Measurements from ENCODE around the gene NDUFV1. TPM values are rescaled to one million over a fixed set of nuclear protein-coding genes. Genes with fewer than 3 reads are reported as not detected.
"Not testable (repeated sequence)": the region's sequence is repeated elsewhere in the genome, so short reads cannot be mapped to it uniquely, and the experiment has no call there.

NDUFV1 gene
- total and polyA plus RNA-seq, 4 donors, result 83.6 to 172 (median 163) TPM

DNA sequence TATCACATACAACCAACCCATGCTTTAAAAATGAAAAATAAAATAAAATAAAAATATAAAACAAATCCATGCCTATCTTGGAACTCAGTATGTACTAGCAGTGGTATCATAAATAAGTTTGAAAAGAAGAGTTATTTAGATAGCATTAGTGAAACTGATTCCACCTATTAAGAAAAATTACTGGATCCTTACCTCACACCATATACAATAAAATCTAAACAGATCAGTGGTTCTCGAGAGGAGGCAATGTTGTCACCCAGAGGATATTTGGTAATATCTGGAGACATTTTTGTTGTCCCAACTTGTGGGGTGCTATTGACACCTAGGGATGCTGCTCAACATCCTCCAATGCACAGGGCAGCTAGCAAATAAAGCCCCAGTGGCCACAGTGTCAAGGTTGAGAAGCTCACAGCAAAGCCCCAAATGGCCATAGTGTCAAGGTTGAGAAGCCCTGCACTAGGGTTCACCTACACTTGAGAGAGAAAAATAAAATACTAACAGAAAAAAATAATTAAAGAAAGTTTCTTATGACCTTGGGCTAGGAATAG, 9.9 kb upstream of the NDUFV1 start:
- H3K36me3 ChIP-seq (ENCODE audit: control insufficient read depth in 4 of 4, insufficient read depth in 3 of 4, low read depth in 1 of 4, low read length in 3 of 4), result no peaks in the 10 kb centered on the region
- H3K9ac ChIP-seq (ENCODE audit: low read depth in 1 of 2, low read length in 2 of 2), result no peak overlapping the region
- H3K4me3 ChIP-seq (ENCODE audit: low read depth in 1 of 3, low read length in 3 of 3), result no peak overlapping the region
- TF ChIP-seq JUND (IDR thresholded peaks at IDR 0.05), result no peak
- TF ChIP-seq GABPA (IDR thresholded peaks at IDR 0.05 in 1 of 2, conservative IDR thresholded peaks at IDR 0.05 in 1 of 2), result no peak
- TF ChIP-seq HNF4A (conservative IDR thresholded peaks at IDR 0.05), result no peak
- no peak for TF ChIP-seq NR2F2 (IDR thresholded peaks at IDR 0.05)
- TF ChIP-seq, protein P1, sequence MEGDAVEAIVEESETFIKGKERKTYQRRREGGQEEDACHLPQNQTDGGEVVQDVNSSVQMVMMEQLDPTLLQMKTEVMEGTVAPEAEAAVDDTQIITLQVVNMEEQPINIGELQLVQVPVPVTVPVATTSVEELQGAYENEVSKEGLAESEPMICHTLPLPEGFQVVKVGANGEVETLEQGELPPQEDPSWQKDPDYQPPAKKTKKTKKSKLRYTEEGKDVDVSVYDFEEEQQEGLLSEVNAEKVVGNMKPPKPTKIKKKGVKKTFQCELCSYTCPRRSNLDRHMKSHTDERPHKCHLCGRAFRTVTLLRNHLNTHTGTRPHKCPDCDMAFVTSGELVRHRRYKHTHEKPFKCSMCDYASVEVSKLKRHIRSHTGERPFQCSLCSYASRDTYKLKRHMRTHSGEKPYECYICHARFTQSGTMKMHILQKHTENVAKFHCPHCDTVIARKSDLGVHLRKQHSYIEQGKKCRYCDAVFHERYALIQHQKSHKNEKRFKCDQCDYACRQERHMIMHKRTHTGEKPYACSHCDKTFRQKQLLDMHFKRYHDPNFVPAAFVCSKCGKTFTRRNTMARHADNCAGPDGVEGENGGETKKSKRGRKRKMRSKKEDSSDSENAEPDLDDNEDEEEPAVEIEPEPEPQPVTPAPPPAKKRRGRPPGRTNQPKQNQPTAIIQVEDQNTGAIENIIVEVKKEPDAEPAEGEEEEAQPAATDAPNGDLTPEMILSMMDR (IDR thresholded peaks at IDR 0.05; ENCODE audit: low read depth, low read length, missing input control), result no peak
- TF ChIP-seq EGR1 (IDR thresholded peaks at IDR 0.05; ENCODE audit: low read depth in 2 of 2), result no peak
- TF ChIP-seq RXRA (IDR thresholded peaks at IDR 0.05), result no peak
- no peak for TF ChIP-seq FOXA2 (IDR thresholded peaks at IDR 0.05)
- no peak for TF ChIP-seq FOXA1 (IDR thresholded peaks at IDR 0.05)
- TF ChIP-seq RAD21 (IDR thresholded peaks at IDR 0.05), result no peak
- TF ChIP-seq HNF4G (IDR thresholded peaks at IDR 0.05), result no peak
- TF ChIP-seq SP1 (IDR thresholded peaks at IDR 0.05), result no peak
- TF ChIP-seq, protein P2, sequence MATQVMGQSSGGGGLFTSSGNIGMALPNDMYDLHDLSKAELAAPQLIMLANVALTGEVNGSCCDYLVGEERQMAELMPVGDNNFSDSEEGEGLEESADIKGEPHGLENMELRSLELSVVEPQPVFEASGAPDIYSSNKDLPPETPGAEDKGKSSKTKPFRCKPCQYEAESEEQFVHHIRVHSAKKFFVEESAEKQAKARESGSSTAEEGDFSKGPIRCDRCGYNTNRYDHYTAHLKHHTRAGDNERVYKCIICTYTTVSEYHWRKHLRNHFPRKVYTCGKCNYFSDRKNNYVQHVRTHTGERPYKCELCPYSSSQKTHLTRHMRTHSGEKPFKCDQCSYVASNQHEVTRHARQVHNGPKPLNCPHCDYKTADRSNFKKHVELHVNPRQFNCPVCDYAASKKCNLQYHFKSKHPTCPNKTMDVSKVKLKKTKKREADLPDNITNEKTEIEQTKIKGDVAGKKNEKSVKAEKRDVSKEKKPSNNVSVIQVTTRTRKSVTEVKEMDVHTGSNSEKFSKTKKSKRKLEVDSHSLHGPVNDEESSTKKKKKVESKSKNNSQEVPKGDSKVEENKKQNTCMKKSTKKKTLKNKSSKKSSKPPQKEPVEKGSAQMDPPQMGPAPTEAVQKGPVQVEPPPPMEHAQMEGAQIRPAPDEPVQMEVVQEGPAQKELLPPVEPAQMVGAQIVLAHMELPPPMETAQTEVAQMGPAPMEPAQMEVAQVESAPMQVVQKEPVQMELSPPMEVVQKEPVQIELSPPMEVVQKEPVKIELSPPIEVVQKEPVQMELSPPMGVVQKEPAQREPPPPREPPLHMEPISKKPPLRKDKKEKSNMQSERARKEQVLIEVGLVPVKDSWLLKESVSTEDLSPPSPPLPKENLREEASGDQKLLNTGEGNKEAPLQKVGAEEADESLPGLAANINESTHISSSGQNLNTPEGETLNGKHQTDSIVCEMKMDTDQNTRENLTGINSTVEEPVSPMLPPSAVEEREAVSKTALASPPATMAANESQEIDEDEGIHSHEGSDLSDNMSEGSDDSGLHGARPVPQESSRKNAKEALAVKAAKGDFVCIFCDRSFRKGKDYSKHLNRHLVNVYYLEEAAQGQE (IDR thresholded peaks at IDR 0.05), result no peak
- TF ChIP-seq, protein P3, sequence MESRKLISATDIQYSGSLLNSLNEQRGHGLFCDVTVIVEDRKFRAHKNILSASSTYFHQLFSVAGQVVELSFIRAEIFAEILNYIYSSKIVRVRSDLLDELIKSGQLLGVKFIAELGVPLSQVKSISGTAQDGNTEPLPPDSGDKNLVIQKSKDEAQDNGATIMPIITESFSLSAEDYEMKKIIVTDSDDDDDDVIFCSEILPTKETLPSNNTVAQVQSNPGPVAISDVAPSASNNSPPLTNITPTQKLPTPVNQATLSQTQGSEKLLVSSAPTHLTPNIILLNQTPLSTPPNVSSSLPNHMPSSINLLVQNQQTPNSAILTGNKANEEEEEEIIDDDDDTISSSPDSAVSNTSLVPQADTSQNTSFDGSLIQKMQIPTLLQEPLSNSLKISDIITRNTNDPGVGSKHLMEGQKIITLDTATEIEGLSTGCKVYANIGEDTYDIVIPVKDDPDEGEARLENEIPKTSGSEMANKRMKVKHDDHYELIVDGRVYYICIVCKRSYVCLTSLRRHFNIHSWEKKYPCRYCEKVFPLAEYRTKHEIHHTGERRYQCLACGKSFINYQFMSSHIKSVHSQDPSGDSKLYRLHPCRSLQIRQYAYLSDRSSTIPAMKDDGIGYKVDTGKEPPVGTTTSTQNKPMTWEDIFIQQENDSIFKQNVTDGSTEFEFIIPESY (IDR thresholded peaks at IDR 0.05), result no peak
- H3K27me3 ChIP-seq (ENCODE audit: control insufficient read depth in 4 of 4, insufficient read depth in 4 of 4, low read length in 3 of 4), result no peaks in the 10 kb centered on the region
- H3K4me1 ChIP-seq (ENCODE audit: control insufficient read depth in 4 of 4, insufficient read depth in 4 of 4, low read length in 3 of 4), result no peaks in the 10 kb centered on the region
- no peak for DNase-seq (ENCODE audit: low spot score)
- 90% methylated on average over 1 of the region's 1 CpG for WGBS
- H3K9me3 ChIP-seq (ENCODE audit: control insufficient read depth in 4 of 4, low read length in 3 of 4), result no peaks in the 10 kb centered on the region
- H3K27ac ChIP-seq (ENCODE audit: low read depth in 1 of 2, low read length in 2 of 2), result no peak overlapping the region

DNA sequence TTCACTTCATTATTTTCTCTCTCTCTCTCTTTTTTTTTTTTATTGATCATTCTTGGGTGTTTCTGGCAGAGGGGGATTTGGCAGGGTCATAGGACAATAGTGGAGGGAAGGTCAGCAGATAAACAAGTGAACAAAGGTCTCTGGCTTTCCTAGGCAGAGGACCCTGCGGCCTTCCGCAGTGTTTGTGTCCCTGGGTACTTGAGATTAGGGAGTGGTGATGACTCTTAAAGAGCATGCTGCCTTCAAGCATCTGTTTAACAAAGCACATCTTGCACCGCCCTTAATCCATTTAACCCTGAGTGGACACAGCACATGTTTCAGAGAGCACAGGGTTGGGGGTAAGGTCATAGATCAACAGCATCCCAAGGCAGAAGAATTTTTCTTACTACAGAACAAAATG, 9.3 kb upstream of the NDUFV1 start:
- DNase-seq (ENCODE audit: low spot score); H3K27me3 ChIP-seq (ENCODE audit: control insufficient read depth in 4 of 4, insufficient read depth in 4 of 4, low read length in 3 of 4); H3K36me3 ChIP-seq (ENCODE audit: control insufficient read depth in 4 of 4, insufficient read depth in 3 of 4, low read depth in 1 of 4, low read length in 3 of 4); H3K4me3 ChIP-seq (ENCODE audit: low read depth in 1 of 3, low read length in 3 of 3); H3K9me3 ChIP-seq (ENCODE audit: control insufficient read depth in 4 of 4, low read length in 3 of 4); H3K27ac ChIP-seq (ENCODE audit: low read depth in 1 of 2, low read length in 2 of 2); H3K9ac ChIP-seq (ENCODE audit: low read depth in 1 of 2, low read length in 2 of 2); H3K4me1 ChIP-seq (ENCODE audit: control insufficient read depth in 4 of 4, insufficient read depth in 4 of 4, low read length in 3 of 4): not testable (repeated sequence)
- no CpG with 5 or more reads among the region's 3 CpGs for WGBS

DNA sequence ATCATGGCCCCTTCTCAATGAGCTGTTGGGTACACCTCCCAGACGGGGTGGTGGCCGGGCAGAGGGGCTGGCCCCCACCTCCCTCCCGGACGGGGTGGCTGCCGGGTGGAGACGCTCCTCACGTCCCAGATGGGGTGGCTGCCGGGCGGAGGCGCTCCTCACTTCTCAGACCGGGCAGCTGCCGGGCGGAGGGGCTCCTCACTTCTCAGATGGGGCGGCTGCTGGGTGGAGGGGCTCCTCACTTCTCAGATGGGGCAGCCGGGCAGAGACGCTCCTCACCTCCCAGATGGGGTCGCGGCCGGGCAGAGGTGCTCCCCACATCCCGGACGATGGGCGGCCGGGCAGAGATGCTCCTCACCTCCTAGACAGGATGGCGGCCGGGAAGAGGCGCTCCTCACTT, 8.8 kb upstream of the NDUFV1 start:
- H3K36me3 ChIP-seq (ENCODE audit: control insufficient read depth in 4 of 4, insufficient read depth in 3 of 4, low read depth in 1 of 4, low read length in 3 of 4); H3K27me3 ChIP-seq (ENCODE audit: control insufficient read depth in 4 of 4, insufficient read depth in 4 of 4, low read length in 3 of 4); H3K9me3 ChIP-seq (ENCODE audit: control insufficient read depth in 4 of 4, low read length in 3 of 4); H3K27ac ChIP-seq (ENCODE audit: low read depth in 1 of 2, low read length in 2 of 2); H3K4me1 ChIP-seq (ENCODE audit: control insufficient read depth in 4 of 4, insufficient read depth in 4 of 4, low read length in 3 of 4); H3K4me3 ChIP-seq (ENCODE audit: low read depth in 1 of 3, low read length in 3 of 3); DNase-seq (ENCODE audit: low spot score); H3K9ac ChIP-seq (ENCODE audit: low read depth in 1 of 2, low read length in 2 of 2): not testable (repeated sequence)
- WGBS, result 96% methylated on average over 26 of the region's 26 CpGs

Measured in liver (tissue), 9 donors.